GM10248 (cell line): ENCODE results near the gene PRDM4.
"Not testable (repeated sequence)": the region's sequence is repeated elsewhere in the genome, so short reads cannot be mapped to it uniquely, and the experiment has no call there.

Experiments
- CTCF ChIA-PET: fragments of 300-600 bp; sonication (Branson Sonifier 250); formaldehyde crosslinking; extraction: SDS; loops from one replicate; lab custom pipeline; 2021; ENCODE audit warnings: antibody characterized with exemption; lab: Yijun Ruan, JAX
- POLR2A ChIA-PET: fragments of 350-650 bp; sonication (Branson Sonifier 250); formaldehyde crosslinking; extraction: SDS; loops from one replicate; lab custom pipeline; 2020; ENCODE audit warnings: antibody characterized with exemption; lab: Yijun Ruan, JAX
- DNase-seq: peaks from one replicate; pipeline ENCODE4 v3.0.0; 2012; ENCODE audit errors: extremely low spot score
- TF ChIP-seq, protein P1 (sequence below): IDR thresholded peaks from 2 replicates; pipeline ENCODE4 v1.5.1; 2012; ENCODE audit warnings: mild to moderate bottlenecking, low read depth; ENCODE audit errors: extremely low read depth, missing control alignments, control extremely low read depth

Gene PRDM4

DNA sequence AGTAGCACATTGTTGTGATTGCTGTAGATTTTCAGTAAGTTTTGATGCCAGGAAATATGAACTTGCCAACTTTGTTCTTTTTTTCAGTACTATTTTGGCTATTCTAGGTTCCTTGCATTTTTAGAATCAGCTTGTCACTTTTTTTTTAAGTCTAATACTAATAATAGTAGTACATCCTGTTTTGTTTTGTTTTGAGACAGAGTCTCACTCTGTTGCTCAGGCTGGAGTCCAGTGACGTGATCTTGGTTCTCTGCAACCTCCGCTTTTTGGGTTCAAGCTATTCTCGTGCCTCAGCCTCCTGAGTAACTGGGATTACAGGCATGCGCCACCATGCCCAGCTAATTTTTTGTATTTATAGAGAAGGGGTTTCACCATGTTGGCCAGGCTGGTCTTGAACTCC lies 58.8 kb downstream of the PRDM4 start:
- DNase-seq = no peak
- TF ChIP-seq, protein P1, sequence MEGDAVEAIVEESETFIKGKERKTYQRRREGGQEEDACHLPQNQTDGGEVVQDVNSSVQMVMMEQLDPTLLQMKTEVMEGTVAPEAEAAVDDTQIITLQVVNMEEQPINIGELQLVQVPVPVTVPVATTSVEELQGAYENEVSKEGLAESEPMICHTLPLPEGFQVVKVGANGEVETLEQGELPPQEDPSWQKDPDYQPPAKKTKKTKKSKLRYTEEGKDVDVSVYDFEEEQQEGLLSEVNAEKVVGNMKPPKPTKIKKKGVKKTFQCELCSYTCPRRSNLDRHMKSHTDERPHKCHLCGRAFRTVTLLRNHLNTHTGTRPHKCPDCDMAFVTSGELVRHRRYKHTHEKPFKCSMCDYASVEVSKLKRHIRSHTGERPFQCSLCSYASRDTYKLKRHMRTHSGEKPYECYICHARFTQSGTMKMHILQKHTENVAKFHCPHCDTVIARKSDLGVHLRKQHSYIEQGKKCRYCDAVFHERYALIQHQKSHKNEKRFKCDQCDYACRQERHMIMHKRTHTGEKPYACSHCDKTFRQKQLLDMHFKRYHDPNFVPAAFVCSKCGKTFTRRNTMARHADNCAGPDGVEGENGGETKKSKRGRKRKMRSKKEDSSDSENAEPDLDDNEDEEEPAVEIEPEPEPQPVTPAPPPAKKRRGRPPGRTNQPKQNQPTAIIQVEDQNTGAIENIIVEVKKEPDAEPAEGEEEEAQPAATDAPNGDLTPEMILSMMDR = no peak
- ChIA-PET CTCF (interaction anchor here (1.0 to 1.2 kb wide), 2 partner anchors 26 to 183 kb away, joined by 3 to 4 read pairs; no protein-coding TSS in a partner anchor), POLR2A (no interaction called here)

DNA sequence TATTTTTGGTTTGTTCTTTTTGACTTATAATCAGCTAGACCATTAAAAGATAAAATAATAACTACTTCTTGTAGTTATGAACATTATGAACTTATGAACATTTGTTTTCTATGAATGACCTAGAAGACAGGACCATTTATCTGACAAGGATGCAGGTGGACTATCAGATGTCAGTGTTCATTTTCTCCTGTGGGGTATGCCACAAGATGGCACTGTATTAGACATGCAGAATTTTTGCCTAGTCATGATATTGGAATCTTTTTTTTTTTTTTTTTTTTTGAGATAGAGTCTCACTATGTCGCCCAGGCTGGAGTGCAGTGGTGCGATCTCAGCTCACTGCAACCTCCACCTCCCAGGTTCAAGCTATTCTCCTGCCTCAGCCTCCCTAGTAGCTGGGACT lies 65.2 kb downstream of the PRDM4 start:
- DNase-seq, POLR2A ChIA-PET: not testable (repeated sequence)
- CTCF ChIA-PET = interaction anchor here (0.7 to 1.1 kb wide), 4 partner anchors 14 to 197 kb away, joined by 3 to 7 read pairs (median 4); no protein-coding TSS in a partner anchor

DNA sequence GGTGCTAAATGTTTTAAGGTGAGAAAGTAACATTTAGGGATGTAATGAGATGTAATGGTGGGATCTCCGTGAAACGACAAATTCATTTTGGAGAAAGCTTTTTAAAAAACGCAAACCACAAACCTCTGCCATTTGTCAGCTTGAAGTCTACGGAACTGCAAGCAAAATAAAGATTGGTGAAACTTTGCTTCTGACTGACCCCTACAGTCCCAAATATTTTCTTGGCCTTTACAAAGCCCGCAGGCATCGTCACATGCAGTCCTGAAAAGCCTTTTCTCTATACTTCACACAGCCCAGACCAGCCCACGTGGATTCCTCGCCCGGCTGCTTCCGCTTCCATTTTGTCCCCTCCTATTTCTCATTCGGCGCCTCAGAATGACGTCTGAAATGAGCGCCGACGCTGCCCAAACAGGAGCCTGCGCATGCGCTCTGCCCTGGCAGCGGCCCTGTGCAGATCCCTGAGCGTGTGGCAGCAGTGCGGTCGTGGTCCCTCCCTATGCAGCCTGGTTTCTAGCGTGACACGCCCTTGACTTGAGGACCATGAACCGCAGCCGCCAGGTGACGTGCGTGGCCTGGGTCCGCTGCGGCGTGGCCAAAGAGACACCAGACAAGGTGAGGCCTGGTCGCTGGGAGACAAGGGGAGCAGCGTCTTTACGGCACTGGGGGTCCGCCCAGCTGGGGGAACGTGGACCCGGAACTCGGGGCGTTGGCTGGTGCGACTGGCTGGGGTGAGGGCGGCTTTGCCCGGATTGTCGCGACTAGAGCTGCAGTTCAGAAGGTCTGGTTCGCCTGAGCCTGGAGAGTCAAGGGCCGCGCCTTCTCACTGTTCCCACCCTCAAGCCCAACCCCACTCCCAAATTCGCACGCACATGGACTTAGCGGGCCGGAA lies 75.3 kb downstream of the PRDM4 start, which contains the start of gene PWP1:
TSS of gene PWP1 (plus strand) at position 440 of the 889 bp plus-strand sequence. CDS start at position 541, 101 bp downstream.
- DNase-seq = peak; percentile 97
- ChIA-PET CTCF (interaction anchor here (1.2 to 2.0 kb wide), 5 partner anchors 10 to 227 kb away, joined by 3 to 13 read pairs (median 3); no protein-coding TSS in a partner anchor), POLR2A (no interaction called here)
- TF ChIP-seq, protein P1 = no peak

DNA sequence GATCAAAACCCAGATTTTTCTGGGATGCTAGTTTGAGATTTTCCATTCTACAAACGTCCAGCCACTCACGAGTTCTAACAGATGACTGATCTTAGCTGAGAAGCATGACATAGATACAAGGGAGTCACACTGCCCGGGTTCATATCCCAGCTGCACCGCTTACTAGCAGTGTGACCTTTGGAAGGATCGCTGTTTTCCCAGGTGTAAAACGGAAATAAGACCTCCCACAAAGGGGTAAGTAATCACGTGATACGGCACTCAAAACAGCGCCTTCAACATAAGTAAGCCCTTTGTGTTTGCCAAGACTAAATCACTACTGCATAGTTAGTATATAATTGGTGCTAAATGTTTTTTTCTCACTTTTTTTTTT lies 76.0 kb downstream of the PRDM4 start:
- CTCF ChIA-PET = interaction anchor here (1.2 to 2.0 kb wide), 5 partner anchors 9 to 228 kb away, joined by 3 to 13 read pairs (median 3); no protein-coding TSS in a partner anchor
- no peak for DNase-seq
- POLR2A ChIA-PET = no interaction called here
- TF ChIP-seq, protein P1 = no peak

DNA sequence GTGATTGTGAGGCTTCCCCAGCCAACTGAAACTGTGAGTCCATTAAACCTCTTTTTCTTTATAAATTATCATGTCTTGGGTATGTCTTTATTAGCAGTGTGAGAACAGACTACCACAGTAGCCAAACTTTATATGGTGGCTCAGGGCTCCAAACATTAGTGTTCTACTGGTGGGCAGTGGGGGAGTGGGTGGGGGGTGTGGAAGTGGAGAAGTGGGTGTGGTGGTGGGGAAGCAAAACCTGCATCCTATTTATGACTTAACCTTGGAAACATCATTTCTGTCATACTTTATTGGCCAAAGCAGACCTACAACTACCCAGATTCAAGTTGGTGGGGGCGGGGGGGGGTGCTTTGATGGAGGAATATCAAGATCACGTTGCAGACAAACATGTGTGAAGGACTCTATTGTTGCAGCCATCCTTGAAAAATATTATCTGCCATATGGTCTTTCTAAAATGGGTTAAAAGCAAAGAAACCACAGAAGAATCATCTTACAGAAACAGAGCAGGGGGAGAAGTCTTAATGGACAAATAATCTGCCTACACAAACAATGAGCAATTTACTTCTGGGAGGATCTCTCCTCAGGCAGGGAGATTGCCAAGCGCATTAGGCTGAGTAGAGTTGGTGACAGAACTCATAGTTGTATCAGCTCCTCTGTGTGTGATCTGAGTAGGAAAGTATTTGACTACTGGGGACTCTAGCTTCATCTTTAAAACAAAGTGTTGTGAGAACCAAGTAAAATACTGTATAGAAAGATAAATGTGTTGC lies 76.7 kb downstream of the PRDM4 start:
- ChIA-PET CTCF (interaction anchor here (1.3 to 4.9 kb wide), 4 partner anchors 9 to 228 kb away, joined by 3 to 32 read pairs (median 10); no protein-coding TSS in a partner anchor), POLR2A (no interaction called here)
- DNase-seq = no peak
- TF ChIP-seq, protein P1 = no peak
